ENCODE data around the gene FGF14. TPM values are rescaled to one million over a fixed set of nuclear protein-coding genes. Genes with fewer than 3 reads are reported as not detected.

The FGF14 gene
- total RNA-seq, 3 donors from 2014 or later (not counting 1 experiment from before 2014, with no cell fraction given), result not detected

DNA sequence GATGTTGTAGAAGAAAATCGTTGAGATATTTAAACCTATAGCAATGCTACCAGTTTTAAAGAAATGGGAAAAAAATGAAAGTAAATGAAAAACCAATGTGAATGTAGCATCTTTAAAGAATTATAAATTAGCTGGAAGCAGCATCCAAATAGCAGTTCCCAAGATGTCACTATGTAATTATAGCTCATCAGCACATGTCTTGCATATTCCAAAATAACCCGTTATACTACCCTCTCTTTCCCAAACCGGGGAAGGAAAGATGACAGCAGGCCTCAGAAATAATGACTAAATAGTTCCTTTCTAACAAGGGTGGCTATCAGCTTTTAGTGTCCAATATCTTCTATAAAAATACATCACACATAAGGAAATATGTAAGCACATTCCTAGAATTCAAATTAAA, 140.5 kb downstream of the FGF14 start:
- TF ChIP-seq, protein P1, sequence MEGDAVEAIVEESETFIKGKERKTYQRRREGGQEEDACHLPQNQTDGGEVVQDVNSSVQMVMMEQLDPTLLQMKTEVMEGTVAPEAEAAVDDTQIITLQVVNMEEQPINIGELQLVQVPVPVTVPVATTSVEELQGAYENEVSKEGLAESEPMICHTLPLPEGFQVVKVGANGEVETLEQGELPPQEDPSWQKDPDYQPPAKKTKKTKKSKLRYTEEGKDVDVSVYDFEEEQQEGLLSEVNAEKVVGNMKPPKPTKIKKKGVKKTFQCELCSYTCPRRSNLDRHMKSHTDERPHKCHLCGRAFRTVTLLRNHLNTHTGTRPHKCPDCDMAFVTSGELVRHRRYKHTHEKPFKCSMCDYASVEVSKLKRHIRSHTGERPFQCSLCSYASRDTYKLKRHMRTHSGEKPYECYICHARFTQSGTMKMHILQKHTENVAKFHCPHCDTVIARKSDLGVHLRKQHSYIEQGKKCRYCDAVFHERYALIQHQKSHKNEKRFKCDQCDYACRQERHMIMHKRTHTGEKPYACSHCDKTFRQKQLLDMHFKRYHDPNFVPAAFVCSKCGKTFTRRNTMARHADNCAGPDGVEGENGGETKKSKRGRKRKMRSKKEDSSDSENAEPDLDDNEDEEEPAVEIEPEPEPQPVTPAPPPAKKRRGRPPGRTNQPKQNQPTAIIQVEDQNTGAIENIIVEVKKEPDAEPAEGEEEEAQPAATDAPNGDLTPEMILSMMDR (IDR thresholded peaks at IDR 0.05), result no peak
- H3K4me3 ChIP-seq (ENCODE audit: low read length), result no peak overlapping the region
- H3K27ac Mint-ChIP-seq, result no peak overlapping the region
- H3K4me1 Mint-ChIP-seq, result no peaks in the 10 kb centered on the region
- ATAC-seq (no peak), DNase-seq (no peak)
- H3K4me3 Mint-ChIP-seq, result no peak overlapping the region
- no peaks in the 10 kb centered on the region for H3K36me3 ChIP-seq (ENCODE audit: control insufficient read depth, insufficient read depth, low read length)
- H3K9me3 Mint-ChIP-seq, result peaks cover 11 to 13% of the 10 kb centered on the region in 2 donors
- intact Hi-C loops (cut with micrococcal nuclease), result no loop called here
- H3K27me3 ChIP-seq (ENCODE audit: control insufficient read depth, insufficient read depth, low read length), result no peaks in the 10 kb centered on the region
- 88% methylated on average over 3 of the region's 3 CpGs for WGBS (ENCODE audit: insufficient coverage)
- H3K4me1 ChIP-seq (ENCODE audit: control insufficient read depth, insufficient read depth, low read length), result no peaks in the 10 kb centered on the region
- H3K36me3 Mint-ChIP-seq, result no peaks in the 10 kb centered on the region
- no peak overlapping the region for H3K27ac ChIP-seq (ENCODE audit: low read length)
- H3K9me3 ChIP-seq (ENCODE audit: control insufficient read depth, insufficient read depth, low read length), result peaks cover 4% of the 10 kb centered on the region
- no peaks in the 10 kb centered on the region for H3K27me3 Mint-ChIP-seq (ENCODE audit: low read depth in 2 of 2)

DNA sequence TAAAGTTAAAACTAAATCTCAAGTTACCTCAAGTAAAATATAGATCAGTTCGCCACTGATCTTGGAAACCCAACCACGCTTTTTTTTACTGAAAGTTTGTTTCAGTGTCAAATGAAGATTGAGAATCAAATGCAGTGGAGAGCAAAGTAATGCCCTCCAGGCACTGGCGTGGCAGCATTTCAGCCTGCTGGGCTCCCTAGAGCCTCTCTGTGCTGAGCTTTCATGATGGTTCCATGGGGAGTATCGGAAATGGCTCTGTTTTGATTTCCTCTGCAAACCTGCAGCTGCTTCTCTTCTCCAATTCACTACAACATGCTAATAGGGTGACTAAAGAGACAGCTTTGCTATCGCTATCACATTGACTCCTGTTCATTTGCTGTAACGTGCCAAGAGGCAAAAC, 141.6 kb downstream of the FGF14 start:
- Histone ChIP-seq H3K9me3 (ENCODE audit: control insufficient read depth, insufficient read depth, low read length) (peaks cover 4% of the 10 kb centered on the region), H3K36me3 (ENCODE audit: control insufficient read depth, insufficient read depth, low read length) (no peaks in the 10 kb centered on the region), H3K27ac (ENCODE audit: low read length) (no peak overlapping the region), H3K4me1 (ENCODE audit: control insufficient read depth, insufficient read depth, low read length) (no peaks in the 10 kb centered on the region), H3K4me3 (ENCODE audit: low read length) (no peak overlapping the region), H3K27me3 (ENCODE audit: control insufficient read depth, insufficient read depth, low read length) (no peaks in the 10 kb centered on the region)
- no peaks in the 10 kb centered on the region for H3K36me3 Mint-ChIP-seq
- 79% methylated on average over 6 of the region's 6 CpGs for WGBS (ENCODE audit: insufficient coverage)
- no peak for ATAC-seq
- H3K4me1 Mint-ChIP-seq, result no peaks in the 10 kb centered on the region
- TF ChIP-seq, protein P1 (IDR thresholded peaks at IDR 0.05), result no peak
- no peak overlapping the region for H3K27ac Mint-ChIP-seq
- H3K27me3 Mint-ChIP-seq (ENCODE audit: low read depth in 2 of 2), result no peaks in the 10 kb centered on the region
- H3K9me3 Mint-ChIP-seq, result peaks cover 7 to 13% of the 10 kb centered on the region in 2 donors
- no peak for DNase-seq
- intact Hi-C loops (cut with micrococcal nuclease), result no loop called here
- no peak overlapping the region for H3K4me3 Mint-ChIP-seq

DNA sequence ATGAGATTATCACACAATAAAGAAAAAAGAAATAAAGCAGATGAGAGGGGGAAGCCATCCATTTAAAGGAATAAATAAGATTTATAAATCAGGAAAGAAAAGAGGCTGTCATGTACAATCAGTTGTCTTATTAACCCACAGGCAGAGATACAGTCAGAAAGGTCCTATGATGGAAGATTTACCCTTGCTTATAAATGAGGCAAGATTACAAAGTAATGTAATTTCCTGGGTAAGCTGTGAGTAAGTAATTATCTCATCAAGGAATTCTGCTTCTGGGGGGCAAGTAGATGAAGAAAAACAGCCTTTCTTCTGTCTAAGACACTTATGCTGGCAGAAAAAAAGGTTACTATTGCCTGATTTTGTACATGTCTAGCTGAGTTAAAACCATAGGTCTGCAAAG, 146.4 kb downstream of the FGF14 start:
- H3K27ac ChIP-seq (ENCODE audit: low read length), result no peak overlapping the region
- intact Hi-C loops (cut with micrococcal nuclease), result no loop called here
- no peaks in the 10 kb centered on the region for H3K27me3 Mint-ChIP-seq (ENCODE audit: low read depth in 2 of 2)
- no peak overlapping the region for H3K4me3 ChIP-seq (ENCODE audit: low read length)
- H3K36me3 Mint-ChIP-seq, result no peaks in the 10 kb centered on the region
- H3K4me1 ChIP-seq (ENCODE audit: control insufficient read depth, insufficient read depth, low read length), result no peaks in the 10 kb centered on the region
- H3K27ac Mint-ChIP-seq, result no peak overlapping the region
- H3K9me3 ChIP-seq (ENCODE audit: control insufficient read depth, insufficient read depth, low read length), result peaks cover 4% of the 10 kb centered on the region
- H3K36me3 ChIP-seq (ENCODE audit: control insufficient read depth, insufficient read depth, low read length), result no peaks in the 10 kb centered on the region
- no peaks in the 10 kb centered on the region for H3K27me3 ChIP-seq (ENCODE audit: control insufficient read depth, insufficient read depth, low read length)
- no peak for ATAC-seq
- no peak for DNase-seq
- H3K4me1 Mint-ChIP-seq, result no peaks in the 10 kb centered on the region
- H3K9me3 Mint-ChIP-seq, result peaks cover 7 to 9% of the 10 kb centered on the region in 2 donors
- H3K4me3 Mint-ChIP-seq, result no peak overlapping the region
- TF ChIP-seq, protein P1 (IDR thresholded peaks at IDR 0.05), result no peak

GRCh38 chr13:102251817-102252216, 150.0 kb downstream of the FGF14 start:
- Mint-ChIP-seq H3K4me3 (no peak overlapping the region), H3K9me3 (peaks cover 4% of the 10 kb centered on the region in 2 donors)
- WGBS (ENCODE audit: insufficient coverage), result 80% methylated on average over 3 of the region's 3 CpGs

More at GRCh38 chr13:102251817-102252216, 150.0 kb downstream of the FGF14 start:
- H3K4me1 Mint-ChIP-seq, result no peaks in the 10 kb centered on the region
- Histone ChIP-seq H3K36me3 (ENCODE audit: control insufficient read depth, insufficient read depth, low read length) (no peaks in the 10 kb centered on the region), H3K4me1 (ENCODE audit: control insufficient read depth, insufficient read depth, low read length) (no peaks in the 10 kb centered on the region), H3K27ac (ENCODE audit: low read length) (no peak overlapping the region), H3K9me3 (ENCODE audit: control insufficient read depth, insufficient read depth, low read length) (no peaks in the 10 kb centered on the region), H3K4me3 (ENCODE audit: low read length) (no peak overlapping the region), H3K27me3 (ENCODE audit: control insufficient read depth, insufficient read depth, low read length) (no peaks in the 10 kb centered on the region)
- ATAC-seq (no peak), DNase-seq (no peak)
- H3K27me3 Mint-ChIP-seq (ENCODE audit: low read depth in 2 of 2), result no peaks in the 10 kb centered on the region
- TF ChIP-seq, protein P1 (IDR thresholded peaks at IDR 0.05), result no peak
- intact Hi-C loops (cut with micrococcal nuclease), result no loop called here
- H3K27ac Mint-ChIP-seq, result no peak overlapping the region
- H3K36me3 Mint-ChIP-seq, result no peaks in the 10 kb centered on the region

Data from natural killer cell (primary cell).